Suppressor macrophage (primary cell): ENCODE data around the gene FAM204A.

Experiments
- DNase-seq, 4 experiments: peaks; one replicate each; pipeline ENCODE4 v3.0.0-alpha.2; 2020 to 2022

FAM204A gene

DNA sequence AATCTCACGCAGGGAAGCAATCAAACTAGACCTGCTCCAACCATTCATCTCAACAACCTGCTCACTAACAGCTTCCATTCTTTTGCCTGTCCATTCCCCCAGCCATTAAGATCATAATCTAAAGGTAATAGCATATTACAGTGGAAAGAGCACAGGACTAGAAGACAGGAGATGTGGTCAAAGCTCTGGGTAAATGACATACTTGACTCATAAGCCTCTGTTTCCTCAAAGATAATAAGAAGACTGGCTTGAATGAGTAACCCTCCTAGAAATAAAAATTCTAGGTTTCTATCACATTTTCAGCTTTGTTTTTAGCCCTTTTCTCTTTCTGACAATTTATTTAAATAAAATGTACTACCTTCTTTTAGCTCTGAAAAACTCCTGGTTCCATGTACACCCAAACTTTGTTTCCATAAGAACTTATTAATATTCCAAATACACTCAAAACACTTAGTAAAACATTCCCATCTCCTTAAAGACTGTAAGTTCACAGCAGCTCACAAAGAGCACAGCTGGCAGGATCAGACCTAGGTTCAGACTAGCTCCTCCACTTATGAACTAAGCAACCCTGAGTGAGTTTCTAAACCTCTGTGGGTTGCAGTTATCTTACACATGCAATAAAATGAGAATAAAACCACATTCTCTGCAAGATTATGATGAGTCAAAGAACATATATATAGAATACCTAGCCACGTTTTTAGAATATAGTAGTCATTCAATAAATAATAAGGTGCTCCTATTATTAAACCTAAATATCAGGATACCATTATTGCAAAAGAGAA lies 11.6 kb downstream of the FAM204A start:
- no peak for DNase-seq

DNA sequence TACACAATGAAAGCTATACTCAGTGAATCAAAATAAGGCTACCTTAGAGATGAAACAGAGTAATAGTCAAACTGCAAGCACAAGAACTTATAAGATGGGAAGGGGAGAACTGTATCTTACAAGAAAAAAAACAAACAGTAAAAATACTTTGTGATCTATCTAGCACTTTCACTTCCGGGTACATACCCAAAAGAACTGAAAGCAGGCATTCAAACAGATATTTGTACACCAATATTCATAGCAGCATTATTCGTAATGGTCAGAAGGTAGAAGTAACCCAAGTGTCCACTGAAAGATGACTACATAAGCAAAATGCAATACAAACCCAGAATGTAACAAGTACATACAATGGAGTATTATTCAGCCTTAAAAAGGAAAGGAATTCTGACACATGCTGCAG lies 18.0 kb downstream of the FAM204A start:
- DNase-seq, result no peak

DNA sequence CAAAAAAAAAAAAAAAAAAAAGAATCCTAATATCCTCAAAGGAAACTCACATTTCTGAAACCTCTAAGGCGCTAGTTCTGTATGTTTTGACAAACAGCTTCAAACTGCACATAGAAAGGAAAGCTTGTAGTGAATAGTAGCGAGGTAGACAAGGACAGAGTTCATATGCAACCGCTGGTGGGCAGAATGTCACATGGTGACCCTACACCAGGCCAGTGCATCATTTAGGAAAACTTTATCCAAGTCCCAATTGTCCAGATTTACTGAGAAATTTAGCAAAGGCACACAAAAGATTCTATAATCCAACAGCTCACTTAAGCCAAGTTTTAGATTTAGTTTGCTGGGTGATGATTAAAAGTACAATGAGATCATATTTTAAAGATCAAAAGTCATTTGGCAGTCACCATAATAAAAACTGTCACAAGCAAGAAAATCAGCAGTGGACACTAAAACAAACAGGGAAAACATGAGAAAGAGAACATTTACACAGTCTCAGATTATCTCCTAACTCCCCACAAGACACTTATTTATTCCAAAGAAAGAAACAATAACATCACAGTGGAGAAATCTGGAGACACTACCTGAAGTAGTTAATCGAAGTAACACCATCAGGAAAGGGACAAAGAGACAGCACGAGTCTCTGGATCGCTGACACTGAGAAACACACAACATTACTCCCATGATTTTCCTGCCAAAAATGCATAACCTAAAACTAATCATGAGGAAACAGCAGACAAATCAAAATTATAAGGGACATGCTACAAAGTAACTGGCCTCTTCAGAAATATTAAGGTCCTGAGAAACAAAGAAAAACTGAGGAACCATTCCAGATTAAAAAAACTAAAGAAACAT lies 20.2 kb downstream of the FAM204A start:
- no peak for DNase-seq

DNA sequence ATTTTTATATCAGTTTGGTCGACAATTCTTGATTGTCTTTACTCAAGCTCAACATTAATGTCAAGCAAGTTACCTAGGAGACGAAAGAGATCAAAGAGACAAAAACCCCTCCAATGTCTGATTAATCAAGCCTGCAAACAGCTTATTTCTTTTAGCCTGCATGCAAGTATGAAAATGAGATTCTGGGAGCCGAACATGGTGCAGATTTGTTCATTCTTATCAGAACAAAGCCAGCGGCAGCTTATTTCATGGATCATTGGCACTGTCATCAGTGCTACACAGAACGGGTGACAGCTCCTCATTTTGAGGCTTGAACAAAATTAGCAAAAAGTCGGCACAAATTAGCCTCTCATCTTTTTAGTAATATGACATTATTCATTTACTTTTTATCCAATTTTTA lies 26.5 kb downstream of the FAM204A start:
- DNase-seq, result no peak

DNA sequence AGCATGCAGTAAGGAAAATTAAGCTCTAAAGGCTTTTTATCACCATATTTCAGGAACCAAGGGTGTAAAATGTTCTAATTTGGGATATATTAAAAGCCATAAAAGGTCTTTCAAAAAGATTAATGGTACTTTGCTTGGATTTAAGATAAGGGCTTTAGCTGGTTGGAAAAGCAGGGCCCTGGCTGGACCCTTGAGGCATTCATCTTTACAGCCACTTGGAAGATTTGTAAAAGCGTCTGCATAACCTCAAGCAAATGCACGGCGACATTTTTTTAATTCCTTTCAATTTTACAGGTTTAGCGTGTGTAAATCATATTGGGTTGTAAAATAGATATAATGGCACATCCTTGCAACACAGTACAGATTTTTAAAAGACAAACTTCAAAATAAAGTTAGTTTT lies 27.2 kb downstream of the FAM204A start:
- DNase-seq, result no peak

DNA sequence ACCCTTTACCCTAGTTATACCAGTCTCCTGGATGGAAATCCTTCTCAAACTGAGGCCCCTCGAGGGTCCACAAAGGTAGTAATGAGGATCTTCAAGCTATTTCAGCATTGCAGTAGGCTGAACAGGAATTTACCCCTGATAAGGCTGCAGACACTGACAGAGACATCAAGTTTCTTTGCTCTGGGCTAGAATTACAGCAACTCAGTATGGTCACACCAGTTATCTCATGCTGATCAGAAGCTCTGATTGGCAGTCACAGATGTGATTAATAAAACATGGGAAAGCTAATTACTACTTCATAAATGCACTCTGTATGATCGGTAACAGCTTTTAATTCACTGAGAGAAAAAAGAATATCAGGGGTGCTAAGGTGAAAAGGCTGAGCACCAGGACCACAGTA lies 30.6 kb downstream of the FAM204A start:
- no peak for DNase-seq

DNA sequence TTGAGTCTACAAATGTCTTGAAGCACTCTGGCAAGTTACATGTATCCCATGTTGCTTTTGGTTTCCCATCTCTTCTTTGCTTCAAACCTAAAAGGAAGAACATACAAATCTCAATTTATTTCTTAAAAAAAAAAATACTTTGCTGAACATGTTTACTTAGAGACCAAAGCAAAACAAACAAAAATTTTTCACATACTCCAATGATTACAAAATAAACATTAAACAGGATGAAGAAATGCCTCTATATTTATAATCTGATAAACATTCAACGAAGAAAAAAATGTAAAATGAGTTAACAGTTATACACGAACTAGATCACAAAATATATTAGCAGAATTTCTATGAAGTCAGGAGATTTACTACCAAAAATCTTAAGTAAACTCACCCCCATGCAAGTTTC lies 31.3 kb downstream of the FAM204A start:
- DNase-seq, result no peak

DNA sequence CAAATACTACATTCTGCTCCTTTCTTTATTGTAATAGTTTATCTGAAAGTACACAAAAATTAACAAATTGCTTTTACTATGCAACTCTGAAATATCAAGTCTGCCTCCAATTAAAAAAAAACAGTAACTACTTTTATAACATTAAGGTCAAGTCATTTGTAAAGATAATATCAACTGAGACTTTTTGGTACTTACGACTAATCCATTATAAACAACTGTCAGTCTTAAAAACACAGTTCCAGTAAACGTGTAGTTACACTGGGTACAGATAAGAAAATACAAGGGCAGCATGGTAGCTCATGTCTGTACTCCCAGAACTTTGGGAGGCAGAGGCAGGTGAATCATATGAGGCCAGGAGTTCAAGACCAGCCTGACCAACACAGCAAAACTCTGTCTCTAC lies 32.2 kb downstream of the FAM204A start:
- no peak for DNase-seq

DNA sequence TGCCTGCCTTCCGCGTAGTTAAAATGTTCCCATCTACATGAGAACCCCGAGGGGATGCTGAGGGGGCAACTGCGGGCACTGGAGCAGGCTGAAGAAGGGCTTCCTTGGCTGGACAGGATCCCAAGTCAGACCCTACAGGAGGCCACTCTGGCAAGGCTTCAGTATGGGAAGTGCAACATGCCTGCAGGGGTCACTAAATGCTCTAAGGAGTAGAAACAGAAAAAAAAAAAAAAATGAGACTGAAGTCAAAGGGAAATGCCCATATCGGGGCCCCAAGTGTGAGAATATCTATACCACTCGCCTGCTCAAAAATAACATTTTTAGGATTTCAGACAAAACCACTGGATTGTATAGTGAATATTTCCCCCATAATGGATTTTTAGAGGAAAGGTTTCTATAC lies 33.5 kb downstream of the FAM204A start:
- DNase-seq, result peak in 1 of 4 experiments; percentile 5

DNA sequence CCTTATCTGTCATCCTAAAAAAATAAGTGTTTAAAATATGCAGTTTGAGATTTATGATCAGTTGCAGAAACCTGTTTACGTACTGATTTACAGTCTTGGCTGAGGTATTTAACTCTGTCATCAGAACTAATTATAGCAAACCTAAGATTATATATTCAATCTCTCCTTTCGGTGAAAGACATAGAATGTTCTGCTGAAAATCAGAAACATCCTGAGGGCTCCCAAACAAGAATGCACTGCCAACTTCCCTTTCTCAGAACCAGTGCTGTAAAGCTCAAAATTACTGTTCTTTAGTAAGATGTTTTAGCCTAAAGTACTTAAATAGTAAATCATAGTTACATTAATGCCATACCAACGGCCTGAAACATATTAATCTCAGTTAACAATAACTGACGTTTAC lies 34.3 kb downstream of the FAM204A start:
- no peak for DNase-seq

DNA sequence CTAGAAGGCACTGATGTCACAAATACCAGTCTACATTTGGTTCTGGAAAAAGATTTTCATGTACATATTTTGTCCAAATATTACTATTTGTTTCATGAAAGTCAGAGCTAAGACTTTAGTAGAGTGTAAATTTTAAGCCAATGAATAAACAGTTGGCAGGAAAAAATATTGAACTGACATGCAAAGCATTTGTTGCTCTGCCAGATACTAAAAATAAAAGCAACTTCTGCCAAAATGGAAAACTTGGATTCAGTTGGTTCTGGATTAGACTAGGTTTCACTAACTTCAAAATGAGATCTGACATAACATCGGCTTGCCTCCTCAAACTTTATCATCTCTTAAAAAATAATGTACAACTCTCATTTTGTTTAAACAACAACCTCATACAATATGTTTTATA lies 34.9 kb downstream of the FAM204A start:
- no peak for DNase-seq

DNA sequence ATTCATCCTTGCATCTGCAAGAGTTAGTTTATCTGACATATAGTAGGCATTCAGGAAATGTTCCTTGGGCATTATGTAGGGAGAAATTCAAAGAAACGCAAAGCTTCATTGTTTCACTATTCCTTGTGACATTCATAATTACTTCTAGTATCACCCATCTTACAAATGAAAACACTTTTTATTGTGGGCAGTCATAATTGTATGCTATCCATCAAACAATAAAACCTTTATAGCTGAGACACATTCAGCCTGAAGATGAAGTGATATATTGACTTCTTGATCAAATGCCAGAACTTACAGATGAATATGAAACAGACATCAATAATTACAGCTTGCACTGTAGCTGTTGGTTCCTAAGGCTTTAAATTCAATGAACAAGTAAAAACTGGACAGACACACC lies 36.4 kb downstream of the FAM204A start:
- DNase-seq, result no peak

DNA sequence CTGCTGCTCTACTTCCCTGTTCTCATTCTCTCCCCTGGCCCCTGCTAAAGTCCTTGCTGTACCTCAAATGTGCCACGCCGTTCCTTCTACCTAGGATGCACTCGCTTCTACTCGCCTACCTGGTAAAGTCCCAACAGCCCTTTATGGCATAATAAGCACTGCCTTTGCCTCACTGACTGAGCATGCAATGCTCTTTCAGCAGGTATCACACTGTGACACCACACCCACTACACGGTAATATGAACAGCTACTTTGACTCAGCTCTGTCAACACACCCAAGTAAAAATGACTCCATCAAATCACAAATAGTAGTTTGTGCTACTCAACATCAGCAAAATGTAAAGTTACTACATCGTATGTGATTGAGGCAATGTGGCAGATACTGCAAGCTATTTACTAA lies 37.6 kb downstream of the FAM204A start:
- DNase-seq, result no peak

DNA sequence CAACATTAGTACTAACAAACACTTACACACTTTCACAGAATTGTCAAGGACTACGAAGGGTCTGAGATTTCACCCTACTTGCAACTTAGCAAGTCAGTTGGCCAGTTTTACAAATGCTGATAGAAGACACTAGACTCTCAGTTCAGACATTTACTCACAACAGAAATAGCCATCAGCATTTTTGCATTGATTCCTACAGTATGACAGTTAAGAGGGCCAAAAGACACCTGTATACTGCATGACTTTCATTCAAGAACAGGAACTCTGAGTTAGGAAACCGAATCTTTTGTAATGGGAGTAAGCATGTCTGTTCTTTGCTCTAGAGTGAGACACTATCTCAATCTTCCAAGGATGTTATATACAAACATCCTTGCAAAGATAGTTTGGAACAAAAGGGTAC lies 40.9 kb downstream of the FAM204A start:
- no peak for DNase-seq

DNA sequence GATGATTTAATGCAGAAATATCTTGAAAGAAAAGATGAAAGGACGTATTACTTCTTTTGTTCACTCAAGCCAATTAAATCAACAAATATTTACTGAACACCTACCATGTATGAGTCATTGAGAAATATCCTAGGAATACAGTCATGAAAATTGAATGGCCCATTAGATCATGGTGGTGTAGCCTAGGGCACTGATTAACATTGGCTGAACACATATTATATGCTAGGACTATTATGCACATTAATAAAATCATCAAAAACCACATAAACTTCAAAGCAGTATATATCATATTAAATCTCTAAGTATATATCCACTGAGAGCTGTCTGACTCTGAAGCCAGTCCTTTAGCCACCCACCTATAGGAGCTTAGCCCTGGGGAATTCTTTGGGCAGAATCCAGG lies 41.8 kb downstream of the FAM204A start:
- DNase-seq, result no peak

DNA sequence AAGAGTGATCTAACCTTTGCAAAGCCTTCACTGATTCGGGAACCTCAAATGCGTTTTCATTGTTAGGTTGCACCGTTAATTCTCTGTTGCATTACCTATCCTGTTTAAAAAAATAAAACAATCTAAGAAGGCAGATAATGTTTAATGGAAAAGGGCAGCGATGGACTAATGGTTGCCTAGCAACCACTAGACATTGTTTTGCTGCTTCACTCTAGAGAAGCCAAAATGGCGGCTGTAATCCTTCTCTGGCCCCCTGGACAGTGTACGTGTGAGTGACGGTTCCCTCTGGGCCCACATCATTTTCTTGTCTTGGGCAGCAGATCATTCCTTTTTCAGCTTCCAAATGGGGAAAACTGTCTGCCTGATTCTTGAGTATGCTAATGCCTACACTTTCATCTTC lies 43.3 kb downstream of the FAM204A start:
- no peak for DNase-seq

DNA sequence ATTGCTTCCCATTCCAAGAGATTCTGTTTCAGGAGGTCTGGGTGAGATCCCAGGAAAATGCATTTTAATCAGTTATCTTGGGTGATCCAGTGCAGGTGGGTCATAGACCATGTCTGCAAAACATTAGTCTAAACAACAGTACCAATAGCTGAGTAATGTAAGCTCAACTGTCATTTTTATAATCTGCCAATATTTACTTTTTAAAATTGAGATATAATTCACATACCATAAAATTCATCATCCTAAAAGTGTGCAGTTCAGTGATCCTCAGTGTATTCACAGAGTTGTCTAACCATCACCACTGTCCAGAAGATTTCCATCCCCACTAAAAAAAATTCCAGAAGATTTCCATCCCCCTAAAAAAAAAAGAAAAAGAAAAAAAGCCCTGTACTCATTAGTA lies 51.0 kb downstream of the FAM204A start:
- DNase-seq, result no peak

DNA sequence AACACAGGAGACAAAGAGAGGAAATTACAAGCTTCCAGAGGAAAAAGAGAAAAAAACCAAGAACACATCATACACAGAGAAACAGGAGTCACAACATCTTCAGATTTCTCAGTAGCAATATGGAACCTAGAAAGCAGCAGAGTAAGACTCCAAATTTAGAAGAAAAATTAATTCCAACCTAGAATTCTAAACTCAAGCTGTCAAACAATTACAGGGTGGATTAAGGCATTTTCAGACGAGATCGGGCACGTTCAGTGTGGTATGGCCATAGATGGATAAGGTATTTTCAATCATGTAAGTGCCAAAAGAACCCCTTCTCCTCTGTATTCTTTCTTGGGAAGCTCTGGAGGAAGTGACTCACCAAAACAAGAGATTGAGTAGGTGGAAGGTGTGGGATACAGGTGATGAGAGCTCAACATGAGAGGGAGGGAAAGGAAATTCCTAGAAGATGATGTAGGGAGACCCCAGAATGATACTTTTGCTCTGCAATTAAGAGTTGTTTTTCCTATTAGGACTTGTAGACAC lies 51.6 kb downstream of the FAM204A start:
- no peak for DNase-seq

DNA sequence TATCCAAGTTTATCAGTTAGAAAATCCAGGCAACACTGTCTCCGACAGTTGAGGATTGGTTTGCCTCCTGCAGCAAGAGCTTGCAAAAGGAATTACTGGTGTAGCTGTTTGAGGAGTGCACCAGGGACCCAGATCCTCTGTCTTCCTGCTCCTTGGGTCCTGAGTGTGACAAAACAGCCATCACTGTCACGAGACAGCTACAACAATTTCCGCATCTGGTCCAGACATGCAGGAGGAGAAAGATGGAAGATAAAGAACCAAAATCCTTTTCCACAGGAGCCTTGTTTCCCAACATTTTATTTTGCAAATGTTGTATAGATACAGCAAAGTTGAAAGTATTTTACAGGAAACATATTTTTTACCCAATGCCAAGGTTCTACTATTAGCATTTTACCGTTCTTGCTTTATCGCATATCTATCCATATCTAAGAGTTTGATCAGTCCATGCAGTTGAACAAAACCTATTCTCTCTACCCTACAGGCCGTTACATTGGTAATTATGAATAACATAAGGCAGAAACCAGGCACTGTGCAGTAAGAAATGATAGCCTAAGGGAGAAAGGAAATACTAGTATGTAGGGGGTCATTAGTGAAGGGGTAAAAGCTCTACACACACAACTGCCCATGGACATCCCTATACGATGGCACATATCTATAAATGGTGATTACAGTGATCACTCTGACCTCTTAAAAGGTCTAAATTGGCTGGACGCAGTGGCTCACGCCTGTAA lies 54.9 kb downstream of the FAM204A start:
- no peak for DNase-seq

DNA sequence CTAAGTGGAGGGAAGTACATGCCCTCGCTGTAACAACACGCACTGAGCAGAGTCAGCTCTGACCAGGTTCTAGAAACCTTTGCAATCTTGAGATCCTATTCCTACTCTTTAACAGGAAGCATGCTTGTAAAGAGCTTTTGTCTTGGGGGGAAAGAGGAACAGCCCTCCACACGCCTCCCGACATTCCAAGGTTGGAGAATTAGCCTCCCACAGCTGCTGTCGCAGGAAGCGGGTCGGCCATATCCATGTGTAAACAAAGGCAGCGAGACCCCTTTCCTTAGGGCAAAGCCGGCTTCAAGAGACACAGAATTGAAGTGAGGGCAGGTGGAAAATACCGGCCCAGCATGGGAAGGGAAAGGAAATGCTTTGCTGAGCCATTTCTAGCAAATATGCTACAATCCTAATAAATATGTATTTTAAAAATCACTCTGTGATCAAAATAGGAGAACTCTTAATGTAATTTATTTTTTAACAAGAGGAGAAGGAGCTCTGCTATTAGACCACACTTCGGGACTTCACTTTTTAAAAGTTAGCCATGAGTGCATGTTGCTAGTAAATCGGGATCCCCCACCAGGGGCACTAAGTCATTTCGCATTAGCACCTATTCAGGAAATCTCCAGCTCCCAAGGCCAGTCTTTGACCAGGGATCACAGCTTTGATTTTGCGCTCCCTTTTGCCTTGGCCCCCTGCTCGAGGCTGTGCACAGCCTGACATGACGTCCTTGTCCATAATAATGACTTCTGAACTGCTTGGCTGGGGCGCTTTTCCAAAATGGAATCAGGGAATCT lies 55.9 kb downstream of the FAM204A start:
- DNase-seq, result no peak

DNA sequence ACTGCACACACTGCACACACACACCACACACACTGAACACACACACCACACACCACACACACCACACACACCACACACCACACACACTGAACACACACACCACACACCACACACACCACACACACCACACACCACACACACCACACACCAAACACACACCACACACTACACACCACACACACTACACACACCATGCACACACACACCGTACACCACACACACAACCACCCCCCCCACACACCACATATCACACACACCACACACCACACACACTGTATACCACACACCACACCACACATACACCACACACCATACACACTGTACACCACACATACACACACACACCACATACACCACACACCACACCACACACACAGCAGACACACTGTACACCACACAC lies 59.5 kb downstream of the FAM204A start:
- DNase-seq, result no peak

DNA sequence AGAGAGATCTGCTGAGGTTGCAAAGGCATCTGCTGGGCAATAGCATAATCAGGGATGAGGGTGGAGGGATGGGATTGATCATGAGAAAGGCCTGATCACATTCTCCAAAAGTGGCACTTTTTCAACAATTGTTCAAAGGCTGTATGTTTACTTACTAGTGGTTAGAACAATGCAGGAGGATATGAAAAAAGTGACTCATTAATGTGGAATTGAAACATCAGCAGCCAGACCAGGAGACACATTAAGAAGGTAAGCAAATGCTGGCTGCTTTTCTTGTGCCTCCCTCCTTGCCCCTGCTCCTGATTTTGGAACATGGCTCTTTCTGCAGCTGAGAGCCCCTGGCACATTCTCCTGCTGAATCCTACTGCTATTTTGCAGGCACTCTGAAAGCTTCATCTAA lies 63.5 kb downstream of the FAM204A start:
- DNase-seq, result no peak
